B cell (primary cell): ENCODE results near the gene NUCB2. TPM values are rescaled to one million over a fixed set of nuclear protein-coding genes. Genes with fewer than 3 reads are reported as not detected.

ENCODE experiments used
- ATAC-seq: fragments of 200-7000 bp; cut with Tn5 transposase; one replicate; pipeline ENCODE4 v1.10.0; 2021; ENCODE audit warnings: low read depth, mild to moderate bottlenecking, moderate number of reproducible peaks, moderate library complexity
- CTCF ChIA-PET: fragments of 350-600 bp; sonication (Branson Sonifier 250); formaldehyde crosslinking; loops from one replicate; lab custom pipeline; 2021; ENCODE audit warnings: antibody characterized with exemption, inconsistent platforms; lab: Charles Lee
- POLR2A ChIA-PET: fragments of 350-600 bp; sonication (Branson Sonifier 250); formaldehyde crosslinking; loops from one replicate; lab custom pipeline; 2021; ENCODE audit warnings: antibody characterized with exemption; lab: Charles Lee
- DNase-seq: peaks from one replicate; pipeline ENCODE4 v3.0.0; 2013
- H2AFZ ChIP-seq: 2 replicates; pipeline ENCODE4 v1.6.1; 2012; ENCODE audit warnings: mild to moderate bottlenecking, low read depth, low read length; ENCODE audit not compliant: insufficient read depth, poor library complexity, severe bottlenecking
- H3K27ac ChIP-seq, 2 donors: 1 replicate in 1 of 2; 2 replicates in 1 of 2; pipeline ENCODE4 v1.5.1; 2012 to 2013; ENCODE audit warnings: low read length in 2 of 2, mild to moderate bottlenecking in 2 of 2, moderate library complexity in 1 of 2
- H3K27me3 ChIP-seq, 4 experiments: fragments of 200-600 bp in 1 of 4; sonication (generic) in 1 of 4; replicated peaks in 1 of 4; 1 replicate in 2 of 4; 2 replicates in 2 of 4; pipeline versions ENCODE4 v1.6.1 to v1.7.0; 2013 to 2016; ENCODE audit warnings: low read length in 3 of 4, mild to moderate bottlenecking in 2 of 4, mixed read lengths in 1 of 4, moderate library complexity in 1 of 4; ENCODE audit not compliant: insufficient read depth in 4 of 4, control insufficient read depth in 3 of 4; ENCODE audit errors: control extremely low read depth in 1 of 4
- H3K36me3 ChIP-seq, 2 experiments: replicated peaks in 1 of 2; 1 replicate in 1 of 2; 2 replicates in 1 of 2; pipeline versions ENCODE4 v1.6.1 to v1.7.1; 2013; ENCODE audit warnings: low read length in 1 of 2; ENCODE audit not compliant: insufficient read depth in 2 of 2, control insufficient read depth in 1 of 2; ENCODE audit errors: control extremely low read depth in 1 of 2, extremely low read depth in 1 of 2
- H3K4me1 ChIP-seq, 2 donors: fragments of 200-600 bp in 1 of 2; sonication (generic) in 1 of 2; 1 replicate in 1 of 2; 2 replicates in 1 of 2; pipeline versions ENCODE4 v1.5.1 to v1.6.1; 2013 to 2017; ENCODE audit warnings: low read length in 2 of 2; ENCODE audit not compliant: control insufficient read depth in 2 of 2, insufficient read depth in 2 of 2
- H3K4me2 ChIP-seq: replicated peaks from 2 replicates; pipeline ENCODE3; 2012; ENCODE audit warnings: mild to moderate bottlenecking, low read depth, low read length; ENCODE audit not compliant: poor library complexity, severe bottlenecking
- H3K4me3 ChIP-seq, 5 experiments: fragments of 200-600 bp in 1 of 5; sonication (generic) in 1 of 5; 1 replicate in 3 of 5; 2 replicates in 2 of 5; pipeline versions ENCODE4 v1.5.1 to v1.7.0; 2011 to 2016; ENCODE audit warnings: low read length in 4 of 5, mild to moderate bottlenecking in 4 of 5, low read depth in 2 of 5, control low read depth in 1 of 5, moderate library complexity in 1 of 5; ENCODE audit not compliant: insufficient read depth in 1 of 5; ENCODE audit errors: control extremely low read depth in 1 of 5, extremely low read depth in 1 of 5
- H3K79me2 ChIP-seq: fragments of 200-600 bp; sonication (generic); one replicate; pipeline ENCODE4 v1.6.0; 2016; ENCODE audit warnings: low read length; ENCODE audit not compliant: control insufficient read depth, insufficient read depth
- H3K9ac ChIP-seq: fragments of 200-600 bp; sonication (generic); 2 replicates; pipeline ENCODE4 v1.6.1; 2017; ENCODE audit warnings: mild to moderate bottlenecking, low read length, moderate library complexity
- H3K9me3 ChIP-seq, 3 donors: one replicate each; pipeline versions ENCODE4 v1.6.1 to v1.7.1; 2013; ENCODE audit warnings: low read length in 2 of 3; ENCODE audit not compliant: control insufficient read depth in 2 of 3, insufficient read depth in 1 of 3; ENCODE audit errors: control extremely low read depth in 1 of 3
- H4K20me1 ChIP-seq: 2 replicates; pipeline ENCODE4 v1.6.0; 2012; ENCODE audit warnings: mild to moderate bottlenecking, low read length; ENCODE audit not compliant: insufficient read depth, control insufficient read depth, poor library complexity, severe bottlenecking
- H3K27ac Mint-ChIP-seq: one replicate; pipeline ENCODE4 v1.8.0; 2021; ENCODE audit warnings: mixed read lengths
- H3K27me3 Mint-ChIP-seq: one replicate; pipeline ENCODE4 v1.8.0; 2021; ENCODE audit warnings: mixed read lengths
- H3K4me1 Mint-ChIP-seq: one replicate; pipeline ENCODE4 v1.8.0; 2021; ENCODE audit warnings: mixed read lengths
- H3K4me3 Mint-ChIP-seq: one replicate; pipeline ENCODE4 v1.8.0; 2021; ENCODE audit warnings: mixed read lengths
- H3K9me3 Mint-ChIP-seq: one replicate; pipeline ENCODE4 v1.8.0; 2022; ENCODE audit warnings: mixed read lengths; ENCODE audit not compliant: insufficient read depth
- CTCF ChIP-seq: fragments of 200-600 bp; IDR thresholded peaks from one replicate; pipeline ENCODE4 v1.8.0; 2022; ENCODE audit warnings: antibody characterized with exemption, mild to moderate bottlenecking
- EZH2 ChIP-seq: IDR thresholded peaks from 2 replicates; pipeline ENCODE4 v1.6.1; 2012; ENCODE audit warnings: borderline replicate concordance, low read depth, mild to moderate bottlenecking, moderate library complexity, low read length; ENCODE audit not compliant: insufficient read depth, poor library complexity, severe bottlenecking
- WGBS: methylation state at CpG from one replicate; pipeline ENCODE4 v1.1.5; 2013; ENCODE audit warnings: missing lambda C conversion rate; ENCODE audit not compliant: insufficient coverage; 5-methylcytosine and 5-hydroxymethylcytosine counted together
- intact Hi-C: fragments of 100-400 bp; cut with micrococcal nuclease; formaldehyde crosslinking; loops from one replicate; pipeline ENCODE4 v1.10.0; 2022
- polyA plus RNA-seq: library from polyadenylated mRNA; depleted of rRNA; stranded (reverse); fragments of >200 nt; gene quantifications from 2 replicates; pipeline ENCODE4 v1.2.3, GENCODE V29; 2012
- total RNA-seq, 2 donors: library from RNA; stranded (reverse); fragments of 120-200 nt in 1 of 2; gene quantifications; 1 replicate in 1 of 2; 2 replicates in 1 of 2; pipeline versions ENCODE4 v1.2.3 to v1.2.4, GENCODE V29; 2013 to 2022

The NUCB2 gene
- total and polyA plus RNA-seq, 2 donors (not counting 1 experiment from before 2014, with no cell fraction given), result 1.8 to 6.8 TPM

- H3K9me3 ChIP-seq, result peaks cover 0 to 22% (median 1%) of the 10 kb centered on the region in 3 donors
- no peak for TF ChIP-seq EZH2
- peak; percentile 82 for TF ChIP-seq CTCF
- ATAC-seq, result no peak
- ChIA-PET POLR2A (interaction anchor here (0.7 kb wide), 1 partner anchor 250 kb away, joined by 3 read pairs; no protein-coding TSS in a partner anchor), CTCF (interaction anchor here (0.8 to 2.7 kb wide), 10 partner anchors 10 to 173 kb away, joined by 3 to 12 read pairs (median 5); partner anchors contain the start of gene KCNJ11)
- Mint-ChIP-seq H3K27me3 (peaks cover 33% of the 10 kb centered on the region), H3K9me3 (peaks cover 2% of the 10 kb centered on the region), H3K4me3 (peak overlapping the region; percentile 95), H3K4me1 (peaks cover 32% of the 10 kb centered on the region), H3K27ac (no peak overlapping the region)
- H3K27ac ChIP-seq, result no peak overlapping the region
- H2AFZ ChIP-seq, result no peak overlapping the region
- peaks cover 0 to 34% (median 21%) of the 10 kb centered on the region in 4 experiments for H3K27me3 ChIP-seq
- H3K79me2 ChIP-seq, result no peaks in the 10 kb centered on the region
- no peaks in the 10 kb centered on the region for H4K20me1 ChIP-seq
- H3K4me3 ChIP-seq, result no peak overlapping the region
- no CpG with 5 or more reads among the region's 3 CpGs for WGBS
- DNase-seq, result peak; percentile 80
- no peaks in the 10 kb centered on the region for H3K36me3 ChIP-seq
- H3K4me1 ChIP-seq, result peaks cover 29 to 34% of the 10 kb centered on the region in 2 donors
- H3K4me2 ChIP-seq, result peak overlapping the region; percentile 99
- H3K9ac ChIP-seq, result no peak overlapping the region
- intact Hi-C loops, result loop anchor here (1.0 to 10.0 kb wide), 6 partner anchors 30 to 620 kb away; partner anchors contain the start of genes C11orf58 and RPS13
Measured at GRCh38 chr11:17354601-17354991, 78.1 kb downstream of the NUCB2 start.

DNA sequence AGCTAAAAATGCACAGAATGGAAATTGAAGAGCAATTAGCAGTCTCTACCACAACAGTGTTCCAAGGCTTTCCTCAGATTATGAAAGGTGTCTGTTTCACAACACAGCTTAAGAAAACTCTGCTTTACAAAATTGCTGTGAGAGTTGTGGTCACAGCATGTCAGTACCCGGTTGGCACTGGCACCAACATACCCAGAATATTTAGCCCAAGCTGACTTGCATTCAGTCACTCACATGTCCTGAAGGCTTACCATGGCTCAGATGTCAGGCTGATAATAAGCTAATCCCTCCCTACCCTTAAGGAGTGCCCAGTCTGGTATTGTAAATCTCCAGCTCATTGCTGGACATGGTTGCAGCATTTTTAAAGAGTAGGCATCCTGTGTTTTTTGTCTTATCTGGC, 90.0 kb downstream of the NUCB2 start:
- H3K27ac Mint-ChIP-seq, result no peak overlapping the region
- H4K20me1 ChIP-seq, result no peaks in the 10 kb centered on the region
- no peaks in the 10 kb centered on the region for H3K36me3 ChIP-seq
- no peak overlapping the region for H3K27ac ChIP-seq
- H3K9me3 ChIP-seq, result peaks cover 0 to 26% (median 19%) of the 10 kb centered on the region in 3 donors
- ChIA-PET POLR2A (interaction anchor here (0.6 kb wide), 1 partner anchor 19 kb away, joined by 3 read pairs; no protein-coding TSS in a partner anchor), CTCF (interaction anchor here (0.5 to 2.7 kb wide), 5 partner anchors 12 to 581 kb away, joined by 3 to 22 read pairs (median 3); no protein-coding TSS in a partner anchor)
- H3K4me2 ChIP-seq, result no peak overlapping the region
- H3K4me1 Mint-ChIP-seq, result no peaks in the 10 kb centered on the region
- ATAC-seq, result no peak
- H3K79me2 ChIP-seq, result no peaks in the 10 kb centered on the region
- no peak overlapping the region for H3K4me3 ChIP-seq
- no peak overlapping the region for H2AFZ ChIP-seq
- peaks cover 0 to 3% (median 0%) of the 10 kb centered on the region in 4 experiments for H3K27me3 ChIP-seq
- WGBS, result 100% methylated on average over 1 of the region's 1 CpG
- intact Hi-C loops, result no loop called here
- no peak overlapping the region for H3K9ac ChIP-seq
- H3K4me3 Mint-ChIP-seq, result no peak overlapping the region
- no peak for DNase-seq
- no peaks in the 10 kb centered on the region for H3K27me3 Mint-ChIP-seq
- H3K9me3 Mint-ChIP-seq, result peaks cover 16% of the 10 kb centered on the region
- TF ChIP-seq CTCF, result no peak
- no peak for TF ChIP-seq EZH2
- no peaks in the 10 kb centered on the region for H3K4me1 ChIP-seq
